OCI-LY1 (cell line): ENCODE data around the gene TMEM220.

Experiments used
- EZH2 ChIP-seq: fragments of 200-600 bp; sonication (generic), shearing (Covaris generic); IDR thresholded peaks from 2 replicates; pipeline ENCODE4 v1.8.0; 2017; ENCODE audit warnings: borderline replicate concordance, mixed run types, mild to moderate bottlenecking, antibody characterized with exemption, low read length, moderate library complexity, mixed read lengths
- TF ChIP-seq, protein P1 (sequence below): fragments of 200-600 bp; sonication (generic), shearing (Covaris generic); IDR thresholded peaks from 2 replicates; pipeline ENCODE4 v1.5.1; 2017; ENCODE audit warnings: mild to moderate bottlenecking, antibody characterized with exemption, low read length, moderate library complexity, mixed read lengths

DNA sequence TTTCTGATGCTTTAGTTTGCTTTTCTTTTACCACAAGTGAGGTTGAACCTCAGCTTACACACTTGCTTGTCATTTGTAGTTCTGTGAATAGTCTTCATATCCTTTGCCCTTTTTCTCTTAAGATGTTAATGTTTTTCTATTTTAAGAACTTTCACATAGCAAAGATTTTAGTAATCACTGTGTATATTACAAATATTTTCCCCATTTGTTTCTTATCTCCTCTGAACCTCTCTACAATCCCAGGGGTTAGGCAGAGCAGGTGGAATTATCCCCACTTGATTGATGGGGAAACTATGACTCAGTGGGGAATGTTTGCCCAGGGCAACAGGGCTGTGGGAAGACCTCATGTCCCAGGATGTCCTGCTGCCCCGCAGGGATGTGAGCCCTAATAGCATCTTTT is 61.0 kb downstream of the TMEM220 start:
- TF ChIP-seq, protein P1, sequence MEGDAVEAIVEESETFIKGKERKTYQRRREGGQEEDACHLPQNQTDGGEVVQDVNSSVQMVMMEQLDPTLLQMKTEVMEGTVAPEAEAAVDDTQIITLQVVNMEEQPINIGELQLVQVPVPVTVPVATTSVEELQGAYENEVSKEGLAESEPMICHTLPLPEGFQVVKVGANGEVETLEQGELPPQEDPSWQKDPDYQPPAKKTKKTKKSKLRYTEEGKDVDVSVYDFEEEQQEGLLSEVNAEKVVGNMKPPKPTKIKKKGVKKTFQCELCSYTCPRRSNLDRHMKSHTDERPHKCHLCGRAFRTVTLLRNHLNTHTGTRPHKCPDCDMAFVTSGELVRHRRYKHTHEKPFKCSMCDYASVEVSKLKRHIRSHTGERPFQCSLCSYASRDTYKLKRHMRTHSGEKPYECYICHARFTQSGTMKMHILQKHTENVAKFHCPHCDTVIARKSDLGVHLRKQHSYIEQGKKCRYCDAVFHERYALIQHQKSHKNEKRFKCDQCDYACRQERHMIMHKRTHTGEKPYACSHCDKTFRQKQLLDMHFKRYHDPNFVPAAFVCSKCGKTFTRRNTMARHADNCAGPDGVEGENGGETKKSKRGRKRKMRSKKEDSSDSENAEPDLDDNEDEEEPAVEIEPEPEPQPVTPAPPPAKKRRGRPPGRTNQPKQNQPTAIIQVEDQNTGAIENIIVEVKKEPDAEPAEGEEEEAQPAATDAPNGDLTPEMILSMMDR, result no peak
- no peak for TF ChIP-seq EZH2
